ENCODE results near the gene CCSER1. TPM values are rescaled to one million over a fixed set of nuclear protein-coding genes. Genes with fewer than 3 reads are reported as not detected.

CCSER1 gene
- total RNA-seq, 1 donor, result under 0.01 TPM

DNA sequence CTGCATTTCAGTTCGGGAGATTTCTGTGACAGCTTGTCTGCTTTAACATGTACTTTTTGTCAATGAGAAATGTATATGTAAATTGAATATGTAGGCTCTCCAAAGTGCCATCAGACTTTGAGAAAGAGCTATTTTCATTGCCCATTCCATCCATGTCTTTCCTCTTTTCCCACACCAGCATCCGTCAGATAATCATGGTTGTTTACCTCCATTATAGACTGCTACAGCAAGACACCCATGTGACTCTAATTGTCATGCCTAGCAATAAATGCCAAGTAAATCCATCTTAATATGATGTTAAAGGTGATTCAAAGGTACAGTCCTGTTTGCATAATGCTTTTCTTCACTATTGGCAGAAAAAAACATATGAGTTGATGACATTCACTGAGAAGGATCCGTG is 1157.3 kb downstream of the CCSER1 start:
- H3K4me3 ChIP-seq (ENCODE audit: low read depth, low read length), result no peak overlapping the region
- no peak for DNase-seq (ENCODE audit: low read depth)
- TF ChIP-seq, protein P1, sequence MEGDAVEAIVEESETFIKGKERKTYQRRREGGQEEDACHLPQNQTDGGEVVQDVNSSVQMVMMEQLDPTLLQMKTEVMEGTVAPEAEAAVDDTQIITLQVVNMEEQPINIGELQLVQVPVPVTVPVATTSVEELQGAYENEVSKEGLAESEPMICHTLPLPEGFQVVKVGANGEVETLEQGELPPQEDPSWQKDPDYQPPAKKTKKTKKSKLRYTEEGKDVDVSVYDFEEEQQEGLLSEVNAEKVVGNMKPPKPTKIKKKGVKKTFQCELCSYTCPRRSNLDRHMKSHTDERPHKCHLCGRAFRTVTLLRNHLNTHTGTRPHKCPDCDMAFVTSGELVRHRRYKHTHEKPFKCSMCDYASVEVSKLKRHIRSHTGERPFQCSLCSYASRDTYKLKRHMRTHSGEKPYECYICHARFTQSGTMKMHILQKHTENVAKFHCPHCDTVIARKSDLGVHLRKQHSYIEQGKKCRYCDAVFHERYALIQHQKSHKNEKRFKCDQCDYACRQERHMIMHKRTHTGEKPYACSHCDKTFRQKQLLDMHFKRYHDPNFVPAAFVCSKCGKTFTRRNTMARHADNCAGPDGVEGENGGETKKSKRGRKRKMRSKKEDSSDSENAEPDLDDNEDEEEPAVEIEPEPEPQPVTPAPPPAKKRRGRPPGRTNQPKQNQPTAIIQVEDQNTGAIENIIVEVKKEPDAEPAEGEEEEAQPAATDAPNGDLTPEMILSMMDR (IDR thresholded peaks at IDR 0.05; ENCODE audit: insufficient read depth, low read length), result no peak

GRCh38 chr4:91285487-91285886 is 1158.3 kb downstream of the CCSER1 start:
- no peak overlapping the region for H3K4me3 ChIP-seq (ENCODE audit: low read depth, low read length)
- no peak for DNase-seq (ENCODE audit: low read depth)
- TF ChIP-seq, protein P1 (IDR thresholded peaks at IDR 0.05; ENCODE audit: insufficient read depth, low read length), result no peak

DNA sequence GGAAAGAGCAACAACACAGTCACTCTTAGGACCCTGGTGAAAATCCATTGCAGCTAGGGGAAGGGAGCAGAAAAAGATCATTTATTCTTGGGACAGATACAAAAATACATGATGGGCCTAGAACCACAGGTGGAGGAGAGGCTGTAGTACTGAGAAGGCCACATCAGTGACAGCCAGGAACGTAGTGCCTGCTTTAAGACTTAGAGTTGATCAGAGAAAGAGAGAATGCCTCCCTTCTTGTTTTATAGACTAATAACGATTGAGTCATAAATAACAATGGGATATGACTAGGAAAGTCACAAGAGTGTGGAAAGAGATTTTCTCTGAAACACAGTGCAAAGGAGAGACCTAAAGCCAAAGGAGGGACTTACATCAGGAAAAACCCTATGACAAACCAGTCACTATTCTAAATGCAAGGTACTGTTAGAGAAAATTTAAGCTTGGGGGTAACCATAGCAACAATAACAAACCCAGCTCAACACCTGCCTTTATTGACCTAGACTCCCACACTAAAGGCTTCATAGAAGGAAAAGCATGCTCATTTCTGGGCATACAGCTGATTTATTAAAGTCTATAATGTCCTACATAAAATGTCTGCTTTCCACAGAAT is 1161.6 kb downstream of the CCSER1 start:
- no peak overlapping the region for H3K4me3 ChIP-seq (ENCODE audit: low read depth, low read length)
- TF ChIP-seq, protein P1 (IDR thresholded peaks at IDR 0.05; ENCODE audit: insufficient read depth, low read length), result no peak
- DNase-seq (ENCODE audit: low read depth), result no peak

DNA sequence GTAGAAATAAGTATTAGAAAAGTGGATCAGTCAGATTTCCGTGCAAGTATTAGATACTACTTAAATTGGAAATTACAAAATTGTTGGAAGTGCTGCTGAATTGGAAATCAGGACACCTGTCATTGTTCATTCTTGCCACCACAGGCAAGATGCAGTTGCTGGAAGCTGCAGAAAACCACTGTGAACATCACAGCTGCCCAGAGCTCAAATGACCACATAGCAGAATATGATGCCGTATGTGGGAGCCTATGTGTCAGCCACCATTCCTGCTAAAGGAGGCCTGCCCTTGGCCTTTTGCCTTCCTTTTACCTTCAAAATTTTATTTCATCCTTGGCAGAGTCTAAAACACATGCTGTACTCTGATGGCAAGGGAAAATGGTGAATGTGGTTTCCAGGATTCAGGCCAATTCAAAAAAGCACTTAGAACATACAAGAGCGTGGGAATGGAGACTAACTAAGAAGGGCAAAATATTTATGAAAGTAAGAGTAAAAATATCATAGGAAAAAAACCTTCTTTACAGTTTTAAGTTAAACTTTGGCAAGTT is 1171.0 kb downstream of the CCSER1 start:
- no peak overlapping the region for H3K4me3 ChIP-seq (ENCODE audit: low read depth, low read length)
- no peak for DNase-seq (ENCODE audit: low read depth)
- TF ChIP-seq, protein P1 (IDR thresholded peaks at IDR 0.05; ENCODE audit: insufficient read depth, low read length), result no peak

DNA sequence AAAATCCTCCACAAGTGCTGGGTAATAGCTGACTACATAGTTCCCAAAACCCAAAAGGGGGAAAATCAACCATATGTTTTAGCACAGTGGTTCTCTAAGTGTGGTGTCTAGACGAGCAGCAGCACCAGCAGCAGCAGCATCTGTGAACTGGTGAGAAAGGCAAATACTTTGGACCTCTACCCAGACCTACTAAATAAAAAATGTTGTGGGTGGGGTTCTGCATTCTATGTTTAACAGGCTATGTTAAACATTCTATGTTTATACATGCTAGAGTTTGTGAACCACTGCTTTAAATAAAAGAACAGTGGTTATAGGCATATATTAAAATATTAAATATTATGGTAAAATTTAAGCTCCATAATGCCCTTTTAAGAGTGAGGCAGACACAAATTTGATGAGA is 1171.6 kb downstream of the CCSER1 start:
- no peak overlapping the region for H3K4me3 ChIP-seq (ENCODE audit: low read depth, low read length)
- no peak for DNase-seq (ENCODE audit: low read depth)
- TF ChIP-seq, protein P1 (IDR thresholded peaks at IDR 0.05; ENCODE audit: insufficient read depth, low read length), result no peak

GRCh38 chr4:91302120-91302519 is 1174.9 kb downstream of the CCSER1 start:
- H3K4me3 ChIP-seq (ENCODE audit: low read depth, low read length), result no peak overlapping the region
- DNase-seq (ENCODE audit: low read depth), result no peak
- TF ChIP-seq, protein P1 (IDR thresholded peaks at IDR 0.05; ENCODE audit: insufficient read depth, low read length), result no peak

GRCh38 chr4:91304292-91304691 is 1177.1 kb downstream of the CCSER1 start:
- TF ChIP-seq, protein P1 (IDR thresholded peaks at IDR 0.05; ENCODE audit: insufficient read depth, low read length), result no peak
- H3K4me3 ChIP-seq (ENCODE audit: low read depth, low read length), result no peak overlapping the region
- DNase-seq (ENCODE audit: low read depth), result no peak

Measured in fibroblast of the aortic adventitia (primary cell).